Measurements from ENCODE around the gene STMN3. TPM values are rescaled to one million over a fixed set of nuclear protein-coding genes. Genes with fewer than 3 reads are reported as not detected.

STMN3 gene
- total and polyA plus RNA-seq, 10 of the 15 experiments (the other 5 are each of a cell fraction or from before 2014, with no cell fraction given), result 0.09 to 3.6 (median 1.4) TPM; not detected in 1

- Histone ChIP-seq H4K20me1 (ENCODE audit: control insufficient read depth, insufficient read depth) (no peaks in the 10 kb centered on the region), H3K79me2 (ENCODE audit: control insufficient read depth, insufficient read depth, low read length) (no peaks in the 10 kb centered on the region), H3K4me2 (ENCODE audit: control insufficient read depth, insufficient read depth) (no peak overlapping the region), H3K27me3 (replicated peaks in 1 of 2; ENCODE audit: control insufficient read depth in 2 of 2, insufficient read depth in 2 of 2, low read length in 1 of 2) (no peaks in the 10 kb centered on the region), H3K36me3 (ENCODE audit: control insufficient read depth in 2 of 2, insufficient read depth in 2 of 2, low read length in 1 of 2) (peaks cover 1 to 4% of the 10 kb centered on the region in 2 experiments; a peak in 2 of 4 replicates), H3K4me3 (no peak overlapping the region), H3K9ac (ENCODE audit: control insufficient read depth, insufficient read depth, low read length) (no peak overlapping the region), H3K9me3 (replicated peaks; ENCODE audit: control insufficient read depth, insufficient read depth, low read length) (no peaks in the 10 kb centered on the region), H2AFZ (ENCODE audit: control insufficient read depth, low read depth, low read length) (no peak overlapping the region), H3K4me1 (ENCODE audit: control insufficient read depth, insufficient read depth, low read length) (no peaks in the 10 kb centered on the region), H3K27ac (ENCODE audit: control insufficient read depth, insufficient read depth) (no peak overlapping the region)
- WGBS (ENCODE audit: insufficient coverage, insufficient replicate concordance, low lambda C conversion rate, missing lambda C conversion rate), result 89% methylated on average over 14 of the region's 14 CpGs
- no peak for DNase-seq (ENCODE audit: low read depth, low spot score)
- intact Hi-C loops (cut with micrococcal nuclease; ENCODE audit: unreplicated experiment), result no loop called here
- ChIA-PET POLR2A (no interaction called here), CTCF (interaction anchor here (0.7 kb wide), 1 partner anchor 83 kb away, joined by 3 read pairs; no protein-coding TSS in a partner anchor), RAD21 (ENCODE audit: unreplicated experiment) (no interaction called here), SMC1A (ENCODE audit: uncharacterized antibody, unreplicated experiment) (no interaction called here)
- FAIRE-seq, result no peak
- in situ Hi-C loops (cut with MboI), result no loop called here
- no peak for ATAC-seq
- no TSS peak for BruUV-seq (replicated peaks)
- no peak for TF ChIP-seq FOXK2 (IDR thresholded peaks at IDR 0.05)
- TF ChIP-seq TCF3 (IDR thresholded peaks at IDR 0.05; ENCODE audit: borderline replicate concordance, insufficient read depth, low read depth, low read length), result no peak
- TF ChIP-seq CTCF (IDR thresholded peaks at IDR 0.05 in 2 of 3, conservative IDR thresholded peaks at IDR 0.05 in 1 of 3; ENCODE audit: control insufficient read depth in 2 of 3, extremely low read depth in 1 of 3, insufficient read depth in 1 of 3, low read depth in 3 of 3, low read length in 3 of 3), result no peak
- TF ChIP-seq SP1 (IDR thresholded peaks at IDR 0.05; ENCODE audit: low read depth, low read length), result no peak
- TF ChIP-seq PAX5 (IDR thresholded peaks at IDR 0.05; ENCODE audit: borderline replicate concordance, low read depth, low read length), result no peak
- TF ChIP-seq DPF2 (IDR thresholded peaks at IDR 0.05), result no peak
- TF ChIP-seq TBL1XR1 (IDR thresholded peaks at IDR 0.05; ENCODE audit: low read depth, low read length), result no peak
- TF ChIP-seq TAF1 (IDR thresholded peaks at IDR 0.05; ENCODE audit: borderline replicate concordance, low read depth, low read length), result no peak
- TF ChIP-seq EGR1 (IDR thresholded peaks at IDR 0.05; ENCODE audit: borderline replicate concordance in 1 of 2, low read depth in 2 of 2, low read length in 2 of 2), result no peak
- TF ChIP-seq IKZF1 (conservative IDR thresholded peaks at IDR 0.05), result no peak
- no peak for TF ChIP-seq ZNF687 (IDR thresholded peaks at IDR 0.05)
- TF ChIP-seq PKNOX1 (IDR thresholded peaks at IDR 0.05), result no peak
- TF ChIP-seq ZBTB4 (CRISPR knock-in tag; IDR thresholded peaks at IDR 0.05), result no peak
Measured at GRCh38 chr20:63673951-63674350, 20.7 kb upstream of the STMN3 start.
